ENCODE measurements around the gene JCAD.

JCAD gene

GRCh38 chr10:30046476-30046875, 12.9 kb downstream of the JCAD start:
- no peak for DNase-seq (ENCODE audit: low read depth)

GRCh38 chr10:30045961-30046360, 13.4 kb downstream of the JCAD start:
- no peak for DNase-seq (ENCODE audit: low read depth)

GRCh38 chr10:30043476-30044270, 15.7 kb downstream of the JCAD start:
- DNase-seq (ENCODE audit: low read depth): no peak

GRCh38 chr10:30042820-30043219, 16.6 kb downstream of the JCAD start:
- no peak for DNase-seq (ENCODE audit: low read depth)

- DNase-seq (ENCODE audit: low read depth): no peak
Measured at GRCh38 chr10:30041196-30042105, 17.9 kb downstream of the JCAD start.

- DNase-seq (ENCODE audit: low read depth): no peak
Measured at GRCh38 chr10:30040597-30040996, 18.8 kb downstream of the JCAD start.

- no peak for DNase-seq (ENCODE audit: low read depth)
Measured at GRCh38 chr10:30039988-30040387, 19.4 kb downstream of the JCAD start.

- no peak for DNase-seq (ENCODE audit: low read depth)
Measured at GRCh38 chr10:30039567-30039966, 19.8 kb downstream of the JCAD start.

- no peak for DNase-seq (ENCODE audit: low read depth)
Measured at GRCh38 chr10:30038781-30039536, 20.4 kb downstream of the JCAD start.

GRCh38 chr10:30037620-30038336, 21.6 kb downstream of the JCAD start:
- DNase-seq (ENCODE audit: low read depth): no peak

- no peak for DNase-seq (ENCODE audit: low read depth)
Measured at GRCh38 chr10:30036811-30037210, 22.6 kb downstream of the JCAD start.

- DNase-seq (ENCODE audit: low read depth): no peak
Measured at GRCh38 chr10:30036341-30036740, 23.0 kb downstream of the JCAD start.

- DNase-seq (ENCODE audit: low read depth): no peak
Measured at GRCh38 chr10:30034433-30035137, 24.8 kb downstream of the JCAD start.

- DNase-seq (ENCODE audit: low read depth): no peak
Measured at GRCh38 chr10:30032125-30032524, 27.3 kb downstream of the JCAD start.

GRCh38 chr10:30029872-30030256, 29.5 kb downstream of the JCAD start:
- no peak for DNase-seq (ENCODE audit: low read depth)

GRCh38 chr10:30029164-30029871, 30.1 kb downstream of the JCAD start:
- DNase-seq (ENCODE audit: low read depth): no peak

- DNase-seq (ENCODE audit: low read depth): no peak
Measured at GRCh38 chr10:30028738-30029030, 30.7 kb downstream of the JCAD start.

GRCh38 chr10:30028006-30028737, 31.2 kb downstream of the JCAD start:
- DNase-seq (ENCODE audit: low read depth): peak; percentile 10

GRCh38 chr10:30027057-30028005, 32.1 kb downstream of the JCAD start:
- DNase-seq (ENCODE audit: low read depth): no peak
